H1 (cell line): ENCODE measurements around the gene ADAMTS17. TPM values are rescaled to one million over a fixed set of nuclear protein-coding genes. Genes with fewer than 3 reads are reported as not detected.

Source experiments
- TAF7 ChIP-seq: optimal IDR thresholded peaks from 2 replicates; pipeline ENCODE3; 2011; ENCODE audit warnings: low read depth, mild to moderate bottlenecking, inconsistent platforms, low read length, moderate library complexity, borderline replicate concordance
- polyA plus RNA-seq, 7 experiments: library from polyadenylated mRNA; depleted of rRNA in 3 of 7; stranded (reverse) in 5 of 7; unstranded in 2 of 7; fragments of >200 nt in 5 of 7; fragments of 200-250 nt in 2 of 7; gene quantifications; 1 replicate in 5 of 7; 2 replicates in 1 of 7; 4 replicates in 1 of 7; pipeline versions ENCODE4 v1.2.1 to v1.2.3, GENCODE V29; 2011 to 2013; ENCODE audit warnings: missing spikeins in 2 of 7, mixed read lengths in 2 of 7
- total RNA-seq: library from RNA; stranded (reverse); fragmentation: NEBNext Ultra II Directional; extraction: Animal tissue kit (Norgen Biotek cat#: 25700); gene quantifications from 2 replicates; pipeline ENCODE4 v1.2.1, GENCODE V29; 2021
- TF ChIP-seq, protein P1 (sequence below): IDR thresholded peaks from 2 replicates; pipeline ENCODE4 v1.6.1; 2012; ENCODE audit warnings: low read length, inconsistent platforms

ADAMTS17 gene
- total and polyA plus RNA-seq, 2 of the 8 experiments (the other 6 are each of a cell fraction or from before 2014, with no cell fraction given) = 0.51 to 1.7 TPM

DNA sequence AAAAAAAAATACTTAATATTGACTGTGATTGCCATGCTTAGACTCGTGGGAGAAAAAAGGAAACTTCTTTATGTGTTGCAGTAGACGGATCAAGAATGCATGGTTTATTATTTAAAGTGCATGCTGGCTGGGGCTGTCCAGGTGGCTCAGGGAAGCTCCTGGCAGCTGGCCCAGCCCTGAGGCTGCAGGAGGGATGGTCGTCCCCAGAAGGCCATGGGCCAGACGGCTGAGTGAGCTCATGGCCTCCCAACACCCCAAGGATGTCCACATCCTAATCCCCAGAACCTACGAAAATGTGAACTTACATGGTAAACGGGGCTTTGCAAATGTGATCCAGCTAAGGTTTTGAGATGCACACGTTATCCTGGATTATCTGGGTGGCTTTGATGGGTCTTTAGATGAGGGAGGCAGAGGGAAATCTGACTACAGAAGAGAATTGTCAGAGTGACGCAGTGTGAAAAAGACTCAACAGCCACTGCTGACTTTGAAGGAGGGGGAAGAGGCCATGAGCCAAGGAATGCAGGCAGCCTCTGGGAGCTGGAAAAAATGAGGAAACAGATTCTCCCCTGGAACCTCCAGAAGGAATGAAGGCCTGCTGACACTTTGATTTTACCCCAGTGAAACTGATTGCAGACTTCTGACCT is 29.8 kb downstream of the ADAMTS17 start (continued):
- TF ChIP-seq, protein P1, sequence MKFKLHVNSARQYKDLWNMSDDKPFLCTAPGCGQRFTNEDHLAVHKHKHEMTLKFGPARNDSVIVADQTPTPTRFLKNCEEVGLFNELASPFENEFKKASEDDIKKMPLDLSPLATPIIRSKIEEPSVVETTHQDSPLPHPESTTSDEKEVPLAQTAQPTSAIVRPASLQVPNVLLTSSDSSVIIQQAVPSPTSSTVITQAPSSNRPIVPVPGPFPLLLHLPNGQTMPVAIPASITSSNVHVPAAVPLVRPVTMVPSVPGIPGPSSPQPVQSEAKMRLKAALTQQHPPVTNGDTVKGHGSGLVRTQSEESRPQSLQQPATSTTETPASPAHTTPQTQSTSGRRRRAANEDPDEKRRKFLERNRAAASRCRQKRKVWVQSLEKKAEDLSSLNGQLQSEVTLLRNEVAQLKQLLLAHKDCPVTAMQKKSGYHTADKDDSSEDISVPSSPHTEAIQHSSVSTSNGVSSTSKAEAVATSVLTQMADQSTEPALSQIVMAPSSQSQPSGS = no peak
- TF ChIP-seq TAF7 = no peak
